ENCODE data around the gene TBC1D2.

- TF ChIP-seq CTCF (IDR thresholded peaks at IDR 0.05; ENCODE audit: low read depth, low read length) (no peak), EZH2phosphoT487 (IDR thresholded peaks at IDR 0.05; ENCODE audit: low read depth) (no peak)
These were observed 104.7 kb downstream of the TBC1D2 start for GRCh38 chr9:98150721-98151120.
